OCI-M2 (cell line): ENCODE measurements around the gene CDK5R1.

Experiments
- DNase-seq: peaks from one replicate; lab custom pipeline; 2025; ENCODE audit not compliant: unreplicated experiment; lab: John Stamatoyannopoulos, UW

Gene CDK5R1

GRCh38 chr17:32492264-32492589, 5.4 kb downstream of the CDK5R1 start:
- no peak for DNase-seq

GRCh38 chr17:32492648-32493289, 6.0 kb downstream of the CDK5R1 start:
- no peak for DNase-seq

- DNase-seq: no peak
These were observed 6.8 kb downstream of the CDK5R1 start for GRCh38 chr17:32493571-32493970.

- no peak for DNase-seq
These were observed 7.3 kb downstream of the CDK5R1 start for GRCh38 chr17:32493976-32494513.

GRCh38 chr17:32494621-32495358, 8.0 kb downstream of the CDK5R1 start:
- DNase-seq: no peak

- DNase-seq: no peak
These were observed 8.8 kb downstream of the CDK5R1 start for GRCh38 chr17:32495359-32496231.

- DNase-seq: no peak
These were observed 9.7 kb downstream of the CDK5R1 start for GRCh38 chr17:32496395-32497073.

GRCh38 chr17:32497431-32498205, 10.8 kb downstream of the CDK5R1 start:
- no peak for DNase-seq

GRCh38 chr17:32498391-32498790, 11.6 kb downstream of the CDK5R1 start:
- no peak for DNase-seq

- DNase-seq: no peak
These were observed 15.2 kb downstream of the CDK5R1 start for GRCh38 chr17:32502013-32502412.

GRCh38 chr17:32502710-32503109, 15.9 kb downstream of the CDK5R1 start:
- no peak for DNase-seq

- DNase-seq: no peak
These were observed 16.7 kb downstream of the CDK5R1 start for GRCh38 chr17:32503251-32504165.

- DNase-seq: no peak
These were observed 17.6 kb downstream of the CDK5R1 start for GRCh38 chr17:32504166-32504990.

GRCh38 chr17:32508926-32509325, 22.1 kb downstream of the CDK5R1 start:
- DNase-seq: no peak

GRCh38 chr17:32510466-32510865, 23.7 kb downstream of the CDK5R1 start:
- DNase-seq: no peak

- DNase-seq: no peak
These were observed 25.5 kb downstream of the CDK5R1 start for GRCh38 chr17:32512328-32512727.

GRCh38 chr17:32513579-32513978, 26.8 kb downstream of the CDK5R1 start:
- DNase-seq: no peak

- no peak for DNase-seq
These were observed 27.8 kb downstream of the CDK5R1 start for GRCh38 chr17:32514606-32515005.
